Measurements from ENCODE around the gene CREB5.

The CREB5 gene

DNA sequence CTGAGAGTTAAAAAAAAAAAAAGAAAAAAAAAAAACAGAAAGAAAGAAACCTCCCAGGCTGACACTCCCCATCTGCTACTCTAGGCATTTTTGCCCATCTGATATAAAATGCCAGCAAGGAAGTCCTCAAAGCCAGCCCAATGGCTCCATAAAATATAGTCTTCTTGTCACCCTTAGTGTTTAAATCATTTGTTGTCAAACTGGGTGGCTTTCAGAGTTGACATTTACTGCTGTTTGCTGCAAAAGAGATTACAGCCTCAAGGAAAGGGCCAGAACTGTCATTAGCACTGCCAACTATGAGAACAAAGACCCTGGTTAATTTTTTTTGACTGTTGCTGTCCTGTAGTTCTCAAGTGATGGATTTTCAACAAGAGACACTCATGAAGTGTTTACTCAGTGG, 459.3 kb downstream of the CREB5 start:
- H3K4me3 ChIP-seq (ENCODE audit: low read depth in 1 of 5, low read length in 5 of 5) = no peak overlapping the region
- no peak overlapping the region for H3K9ac ChIP-seq (ENCODE audit: low read length in 5 of 5)
- H3K4me1 ChIP-seq (ENCODE audit: control insufficient read depth in 5 of 5, insufficient read depth in 5 of 5, low read length in 5 of 5) = no peaks in the 10 kb centered on the region
- peaks cover 0 to 5% (median 2%) of the 10 kb centered on the region in 5 donors for H3K27me3 ChIP-seq (ENCODE audit: control insufficient read depth in 5 of 5, insufficient read depth in 4 of 5, low read length in 5 of 5)
- H3K27ac ChIP-seq (ENCODE audit: low read depth, low read length) = no peak overlapping the region
- no peaks in the 10 kb centered on the region for H3K36me3 ChIP-seq (ENCODE audit: control insufficient read depth in 5 of 5, insufficient read depth in 5 of 5, low read length in 5 of 5)
- H3K9me3 ChIP-seq (ENCODE audit: control insufficient read depth in 5 of 5, low read length in 5 of 5) = no peaks in the 10 kb centered on the region

DNA sequence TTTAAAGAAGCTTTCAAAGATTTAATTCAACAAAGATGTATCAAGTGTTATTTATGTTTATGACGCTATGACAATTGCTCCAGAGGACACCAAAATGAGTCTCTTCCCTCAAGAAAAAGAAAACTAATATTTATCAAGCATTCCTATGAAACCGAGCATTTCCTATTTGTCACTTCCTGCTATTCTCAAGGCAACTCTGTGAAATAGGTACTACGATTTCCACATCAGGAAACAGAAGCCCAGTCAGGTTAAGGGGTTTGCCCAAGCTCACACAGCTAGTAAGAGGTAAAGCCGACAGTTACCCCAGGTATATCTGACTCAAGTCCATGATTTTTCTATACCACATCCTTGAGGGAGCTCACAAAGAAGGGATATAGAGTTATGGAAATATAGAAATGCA, 459.9 kb downstream of the CREB5 start:
- Histone ChIP-seq H3K4me3 (ENCODE audit: low read depth in 1 of 5, low read length in 5 of 5) (no peak overlapping the region), H3K27me3 (ENCODE audit: control insufficient read depth in 5 of 5, insufficient read depth in 4 of 5, low read length in 5 of 5) (peaks cover 0 to 5% (median 0%) of the 10 kb centered on the region in 5 donors), H3K36me3 (ENCODE audit: control insufficient read depth in 5 of 5, insufficient read depth in 5 of 5, low read length in 5 of 5) (no peaks in the 10 kb centered on the region), H3K9me3 (ENCODE audit: control insufficient read depth in 5 of 5, low read length in 5 of 5) (no peaks in the 10 kb centered on the region), H3K9ac (ENCODE audit: low read length in 5 of 5) (no peak overlapping the region), H3K4me1 (ENCODE audit: control insufficient read depth in 5 of 5, insufficient read depth in 5 of 5, low read length in 5 of 5) (no peaks in the 10 kb centered on the region), H3K27ac (ENCODE audit: low read depth, low read length) (no peak overlapping the region)

DNA sequence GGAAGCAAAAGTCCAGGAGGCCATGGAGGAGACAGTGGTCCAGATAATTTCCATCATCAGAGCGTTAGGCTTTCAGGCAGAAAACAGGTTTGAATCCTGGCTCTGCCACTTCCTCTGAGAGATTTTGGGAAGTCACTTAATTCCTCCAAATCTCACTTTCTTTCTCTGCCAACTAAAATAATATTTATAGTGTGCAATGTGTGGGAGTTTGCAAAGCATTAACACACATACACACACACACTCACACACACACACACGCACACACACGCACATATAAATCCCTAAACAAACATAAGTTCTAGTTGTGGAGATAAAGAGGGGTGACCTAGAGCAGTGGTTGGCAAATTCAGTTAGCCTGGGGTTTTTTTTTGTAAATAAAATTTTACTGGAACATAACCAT, 461.0 kb downstream of the CREB5 start:
- H3K27me3 ChIP-seq (ENCODE audit: control insufficient read depth in 5 of 5, insufficient read depth in 4 of 5, low read length in 5 of 5) = peaks cover 0 to 3% (median 0%) of the 10 kb centered on the region in 5 donors
- H3K27ac ChIP-seq (ENCODE audit: low read depth, low read length) = no peak overlapping the region
- no peak overlapping the region for H3K4me3 ChIP-seq (ENCODE audit: low read depth in 1 of 5, low read length in 5 of 5)
- H3K9ac ChIP-seq (ENCODE audit: low read length in 5 of 5) = no peak overlapping the region
- no peaks in the 10 kb centered on the region for H3K4me1 ChIP-seq (ENCODE audit: control insufficient read depth in 5 of 5, insufficient read depth in 5 of 5, low read length in 5 of 5)
- no peaks in the 10 kb centered on the region for H3K9me3 ChIP-seq (ENCODE audit: control insufficient read depth in 5 of 5, low read length in 5 of 5)
- H3K36me3 ChIP-seq (ENCODE audit: control insufficient read depth in 5 of 5, insufficient read depth in 5 of 5, low read length in 5 of 5) = no peaks in the 10 kb centered on the region

DNA sequence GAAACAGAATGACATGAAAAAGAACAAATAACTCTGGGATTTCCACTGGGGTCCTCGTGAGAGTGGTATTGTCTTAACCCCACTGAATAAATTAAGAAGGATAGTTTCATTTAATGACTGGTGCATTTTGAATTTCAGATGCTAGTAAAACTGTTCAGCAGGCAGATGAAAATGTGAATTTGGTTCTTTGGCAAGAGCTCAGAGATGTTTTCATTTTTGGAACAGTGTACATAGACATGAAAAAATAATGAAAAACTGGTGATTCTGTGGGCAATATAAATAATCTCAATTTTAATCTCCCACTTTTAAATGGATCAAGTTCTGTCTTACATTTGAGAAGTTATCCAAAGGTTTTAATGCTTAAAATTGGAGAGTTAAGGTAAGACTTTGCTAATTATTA, 461.7 kb downstream of the CREB5 start:
- no peak overlapping the region for H3K27ac ChIP-seq (ENCODE audit: low read depth, low read length)
- H3K9ac ChIP-seq (ENCODE audit: low read length in 5 of 5) = no peak overlapping the region
- peaks cover 0 to 3% (median 0%) of the 10 kb centered on the region in 5 donors for H3K27me3 ChIP-seq (ENCODE audit: control insufficient read depth in 5 of 5, insufficient read depth in 4 of 5, low read length in 5 of 5)
- H3K4me3 ChIP-seq (ENCODE audit: low read depth in 1 of 5, low read length in 5 of 5) = no peak overlapping the region
- H3K4me1 ChIP-seq (ENCODE audit: control insufficient read depth in 5 of 5, insufficient read depth in 5 of 5, low read length in 5 of 5) = no peaks in the 10 kb centered on the region
- H3K9me3 ChIP-seq (ENCODE audit: control insufficient read depth in 5 of 5, low read length in 5 of 5) = no peaks in the 10 kb centered on the region
- no peaks in the 10 kb centered on the region for H3K36me3 ChIP-seq (ENCODE audit: control insufficient read depth in 5 of 5, insufficient read depth in 5 of 5, low read length in 5 of 5)

Measured in subcutaneous abdominal adipose tissue (tissue), 5 donors.